ENCODE data around the gene AMMECR1. TPM values are rescaled to one million over a fixed set of nuclear protein-coding genes. Genes with fewer than 3 reads are reported as not detected.

Gene AMMECR1
- total and polyA plus RNA-seq, 2 of the 4 experiments (the other 2 are of a cell fraction), result 7.0 to 11.3 TPM

DNA sequence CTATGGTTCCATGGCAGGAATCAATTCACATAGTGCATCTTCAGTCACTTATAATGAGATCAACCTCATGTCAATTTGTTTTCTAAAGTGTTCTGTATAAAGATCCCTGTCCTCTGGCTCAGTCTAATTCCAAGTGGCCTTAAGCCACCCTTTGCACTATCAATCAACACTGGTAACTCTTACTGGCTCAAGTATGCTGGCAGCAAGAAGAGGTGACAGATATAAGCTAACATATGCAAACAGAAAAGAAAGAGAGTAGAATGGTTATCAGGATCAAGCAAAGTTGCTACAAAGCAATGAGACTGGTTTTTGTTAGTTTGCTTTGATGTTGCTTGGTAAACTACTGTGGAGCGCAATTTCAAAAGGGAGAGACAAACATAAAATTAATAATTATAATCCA is 67.0 kb downstream of the AMMECR1 start:
- ChIA-PET CTCF (no interaction called here), POLR2A (ENCODE audit: unreplicated experiment) (no interaction called here)
- no peak overlapping the region for H4K5ac ChIP-seq (ENCODE audit: low read depth, low read length)
- H3K9me3 ChIP-seq (ENCODE audit: control insufficient read depth, insufficient read depth, low read length), result no peaks in the 10 kb centered on the region
- H4K20me1 ChIP-seq (ENCODE audit: insufficient read depth, low read length), result 0 out of 2 replicates have a peak, but pooled peaks cover 4% of the 10 kb centered on the region
- DNase-seq (no peak), ATAC-seq (ENCODE audit: low read depth) (no peak)
- H2BK120ac ChIP-seq (ENCODE audit: low read depth, low read length), result no peak overlapping the region
- no peak overlapping the region for H3K56ac ChIP-seq (ENCODE audit: extremely low read depth, insufficient read depth, low read length)
- in situ Hi-C loops (cut with MboI; ENCODE audit: low sequenced_read_pairs) (no loop called here), intact Hi-C loops (cut with micrococcal nuclease) (no loop called here), dilution Hi-C loops (cut with HindIII; ENCODE audit: low sequenced_read_pairs, unreplicated experiment) (no loop called here)
- H3K36me3 ChIP-seq (ENCODE audit: control insufficient read depth, insufficient read depth, low read length), result no peaks in the 10 kb centered on the region
- no peak overlapping the region for H3K23ac ChIP-seq (ENCODE audit: low read depth, low read length)
- 0 out of 2 replicates have a peak, but pooled peaks cover 4% of the 10 kb centered on the region for H3K9me1 ChIP-seq (ENCODE audit: insufficient read depth, low read length)
- no peak overlapping the region for H2AFZ ChIP-seq (replicated peaks; ENCODE audit: low read length, poor library complexity)
- no peak overlapping the region for H4K8ac ChIP-seq (ENCODE audit: low read depth in 2 of 2, low read length in 2 of 2)
- H3K27me3 ChIP-seq (ENCODE audit: control insufficient read depth, insufficient read depth, low read length), result peaks cover 4% of the 10 kb centered on the region
- no peak overlapping the region for H3K14ac ChIP-seq (replicated peaks; ENCODE audit: low read depth, low read length)
- no peak overlapping the region for H3K18ac ChIP-seq (ENCODE audit: low read depth, low read length)
- H2AK9ac ChIP-seq (replicated peaks; ENCODE audit: low read depth, low read length, poor library complexity), result no peak overlapping the region
- no peak overlapping the region for H2BK15ac ChIP-seq (ENCODE audit: low read depth, low read length)
- H3K4me1 ChIP-seq (ENCODE audit: control insufficient read depth, insufficient read depth, low read length), result no peaks in the 10 kb centered on the region
- H3K4me3 ChIP-seq (ENCODE audit: insufficient read depth, low read depth, low read length), result no peak overlapping the region
- no CpG with 5 or more reads among the region's 1 CpG for WGBS, 2 experiments (ENCODE audit: extremely low coverage in 2 of 2, insufficient read length in 1 of 2)
- H2BK5ac ChIP-seq (ENCODE audit: low read depth, low read length, poor library complexity, severe bottlenecking), result no peak overlapping the region
- no peak overlapping the region for H3K9ac ChIP-seq (ENCODE audit: low read depth, low read length)
- no peak overlapping the region for H2AK5ac ChIP-seq (ENCODE audit: low read depth, low read length)
- H3K27ac ChIP-seq (ENCODE audit: insufficient read depth, low read length), result no peak overlapping the region
- H3K79me1 ChIP-seq (ENCODE audit: low read depth in 1 of 2, low read length in 2 of 2), result peaks cover 7 to 12% of the 10 kb centered on the region in 2 experiments; a peak in 3 of 4 replicates
- H4K91ac ChIP-seq (ENCODE audit: insufficient read depth, low read depth, low read length), result no peak overlapping the region
- H3K4ac ChIP-seq (ENCODE audit: low read depth, low read length), result no peak overlapping the region
- BruUV-seq (replicated peaks), result no TSS peak
- H3K4me2 ChIP-seq (ENCODE audit: low read depth, low read length), result no peak overlapping the region
- H2BK20ac ChIP-seq (ENCODE audit: low read depth, low read length), result no peak overlapping the region
- TF ChIP-seq RFX5 (IDR thresholded peaks at IDR 0.05; ENCODE audit: low read depth, low read length), result no peak
- no peak for TF ChIP-seq CHD1 (IDR thresholded peaks at IDR 0.05; ENCODE audit: low read depth, low read length)
- TF ChIP-seq POLR2A (IDR thresholded peaks at IDR 0.05; ENCODE audit: low read depth, low read length), result no peak
- no peak for TF ChIP-seq NFE2L2 (IDR thresholded peaks at IDR 0.05; ENCODE audit: low read depth, low read length)
- no peak for TF ChIP-seq MAFK (IDR thresholded peaks at IDR 0.05; ENCODE audit: low read depth, low read length)
- TF ChIP-seq RCOR1 (IDR thresholded peaks at IDR 0.05; ENCODE audit: insufficient replicate concordance, low read length), result no peak
- TF ChIP-seq MAZ (IDR thresholded peaks at IDR 0.05; ENCODE audit: borderline replicate concordance, low read depth, low read length), result no peak
- TF ChIP-seq BHLHE40 (IDR thresholded peaks at IDR 0.05; ENCODE audit: low read depth, low read length), result no peak
- TF ChIP-seq SMC3 (IDR thresholded peaks at IDR 0.05; ENCODE audit: low read depth, low read length), result no peak
- TF ChIP-seq CEBPB (IDR thresholded peaks at IDR 0.05; ENCODE audit: low read depth, low read length), result no peak
- no peak for TF ChIP-seq FOS (IDR thresholded peaks at IDR 0.05; ENCODE audit: low read depth, low read length)
- TF ChIP-seq MXI1 (IDR thresholded peaks at IDR 0.05; ENCODE audit: borderline replicate concordance, low read depth, low read length), result no peak
- TF ChIP-seq, protein P1, sequence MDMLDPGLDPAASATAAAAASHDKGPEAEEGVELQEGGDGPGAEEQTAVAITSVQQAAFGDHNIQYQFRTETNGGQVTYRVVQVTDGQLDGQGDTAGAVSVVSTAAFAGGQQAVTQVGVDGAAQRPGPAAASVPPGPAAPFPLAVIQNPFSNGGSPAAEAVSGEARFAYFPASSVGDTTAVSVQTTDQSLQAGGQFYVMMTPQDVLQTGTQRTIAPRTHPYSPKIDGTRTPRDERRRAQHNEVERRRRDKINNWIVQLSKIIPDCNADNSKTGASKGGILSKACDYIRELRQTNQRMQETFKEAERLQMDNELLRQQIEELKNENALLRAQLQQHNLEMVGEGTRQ (IDR thresholded peaks at IDR 0.05; ENCODE audit: low read depth, low read length), result no peak
- TF ChIP-seq CTCF (conservative IDR thresholded peaks at IDR 0.05; ENCODE audit: low read depth, low read length), result no peak
- TF ChIP-seq RAD21 (IDR thresholded peaks at IDR 0.05; ENCODE audit: low read length), result no peak
- TF ChIP-seq ELK1 (IDR thresholded peaks at IDR 0.05; ENCODE audit: borderline replicate concordance, low read depth, low read length), result no peak
